GM12875 (cell line): ENCODE measurements around the gene RHBG.
"Not testable (repeated sequence)": the region's sequence is repeated elsewhere in the genome, so short reads cannot be mapped to it uniquely, and the experiment has no call there.

Source experiments
- H3K4me3 ChIP-seq: one replicate; pipeline ENCODE4 v1.5.1; 2011; ENCODE audit warnings: low read depth, low read length, control low read depth
- TF ChIP-seq, protein P1 (sequence below): IDR thresholded peaks from 2 replicates; pipeline ENCODE4 v1.5.1; 2011; ENCODE audit warnings: low read depth, mild to moderate bottlenecking, control low read depth, inconsistent platforms, low read length, moderate library complexity, borderline replicate concordance; ENCODE audit not compliant: insufficient read depth

RHBG gene

DNA sequence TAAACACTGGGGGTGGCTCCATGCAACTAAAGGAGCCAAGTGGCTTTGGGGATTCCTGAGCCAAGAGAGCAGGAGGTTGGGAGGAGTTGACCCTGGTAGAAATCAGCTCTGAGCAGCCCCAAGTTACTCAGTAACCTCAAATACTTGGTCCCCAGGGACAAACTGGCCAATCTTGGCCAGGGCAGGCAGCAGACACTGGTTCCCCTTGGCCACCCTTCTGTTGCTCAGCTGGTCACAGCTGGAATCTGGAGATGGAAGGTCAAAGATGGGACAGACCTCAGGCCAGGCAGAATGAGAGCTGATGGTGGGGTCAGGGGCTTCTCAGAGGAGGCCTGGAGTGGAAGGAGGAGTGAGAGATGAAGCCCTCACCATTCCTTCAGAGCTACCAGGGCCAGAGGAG, 3.3 kb upstream of the RHBG start:
- TF ChIP-seq, protein P1, sequence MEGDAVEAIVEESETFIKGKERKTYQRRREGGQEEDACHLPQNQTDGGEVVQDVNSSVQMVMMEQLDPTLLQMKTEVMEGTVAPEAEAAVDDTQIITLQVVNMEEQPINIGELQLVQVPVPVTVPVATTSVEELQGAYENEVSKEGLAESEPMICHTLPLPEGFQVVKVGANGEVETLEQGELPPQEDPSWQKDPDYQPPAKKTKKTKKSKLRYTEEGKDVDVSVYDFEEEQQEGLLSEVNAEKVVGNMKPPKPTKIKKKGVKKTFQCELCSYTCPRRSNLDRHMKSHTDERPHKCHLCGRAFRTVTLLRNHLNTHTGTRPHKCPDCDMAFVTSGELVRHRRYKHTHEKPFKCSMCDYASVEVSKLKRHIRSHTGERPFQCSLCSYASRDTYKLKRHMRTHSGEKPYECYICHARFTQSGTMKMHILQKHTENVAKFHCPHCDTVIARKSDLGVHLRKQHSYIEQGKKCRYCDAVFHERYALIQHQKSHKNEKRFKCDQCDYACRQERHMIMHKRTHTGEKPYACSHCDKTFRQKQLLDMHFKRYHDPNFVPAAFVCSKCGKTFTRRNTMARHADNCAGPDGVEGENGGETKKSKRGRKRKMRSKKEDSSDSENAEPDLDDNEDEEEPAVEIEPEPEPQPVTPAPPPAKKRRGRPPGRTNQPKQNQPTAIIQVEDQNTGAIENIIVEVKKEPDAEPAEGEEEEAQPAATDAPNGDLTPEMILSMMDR: no peak
- no peak overlapping the region for H3K4me3 ChIP-seq

DNA sequence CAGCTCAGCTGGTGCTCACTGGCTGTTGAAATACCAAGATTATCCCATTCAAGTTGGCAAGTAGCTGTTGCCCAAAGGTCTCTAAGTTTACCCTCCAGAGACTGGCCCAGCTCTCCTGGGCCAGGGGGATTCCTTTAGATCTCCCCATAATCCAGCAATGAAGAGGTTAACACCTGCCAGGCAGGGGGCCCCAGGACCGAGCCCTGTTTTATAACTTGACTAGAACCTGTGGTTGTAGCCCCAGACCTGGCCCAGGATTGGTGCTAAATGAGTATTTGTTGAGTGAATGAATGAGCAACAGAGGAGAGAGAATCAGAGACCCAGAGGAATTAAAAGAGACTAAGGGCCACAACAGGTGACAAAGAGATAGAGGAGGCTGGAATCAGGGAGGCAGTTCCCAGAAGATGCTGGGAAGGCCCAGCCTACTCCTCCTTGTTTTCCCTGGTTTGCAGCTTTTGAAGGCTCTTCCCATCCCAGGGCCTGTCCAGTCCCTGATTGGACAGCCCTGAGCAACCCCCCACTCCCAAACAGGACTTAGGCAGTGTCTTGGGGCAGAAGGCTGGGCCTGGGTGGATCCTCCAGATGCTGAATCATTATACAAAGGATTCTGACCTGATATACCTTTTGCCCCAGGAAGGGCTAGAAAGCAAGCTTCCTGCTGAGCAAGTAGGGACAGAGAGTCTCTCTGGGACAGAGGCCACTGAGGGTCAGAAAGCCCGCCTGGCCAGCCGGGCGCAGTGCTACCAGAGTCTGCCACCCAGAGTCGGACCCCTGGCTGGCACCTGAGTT, 2.4 kb upstream of the RHBG start:
- no peak overlapping the region for H3K4me3 ChIP-seq
- TF ChIP-seq, protein P1: no peak

DNA sequence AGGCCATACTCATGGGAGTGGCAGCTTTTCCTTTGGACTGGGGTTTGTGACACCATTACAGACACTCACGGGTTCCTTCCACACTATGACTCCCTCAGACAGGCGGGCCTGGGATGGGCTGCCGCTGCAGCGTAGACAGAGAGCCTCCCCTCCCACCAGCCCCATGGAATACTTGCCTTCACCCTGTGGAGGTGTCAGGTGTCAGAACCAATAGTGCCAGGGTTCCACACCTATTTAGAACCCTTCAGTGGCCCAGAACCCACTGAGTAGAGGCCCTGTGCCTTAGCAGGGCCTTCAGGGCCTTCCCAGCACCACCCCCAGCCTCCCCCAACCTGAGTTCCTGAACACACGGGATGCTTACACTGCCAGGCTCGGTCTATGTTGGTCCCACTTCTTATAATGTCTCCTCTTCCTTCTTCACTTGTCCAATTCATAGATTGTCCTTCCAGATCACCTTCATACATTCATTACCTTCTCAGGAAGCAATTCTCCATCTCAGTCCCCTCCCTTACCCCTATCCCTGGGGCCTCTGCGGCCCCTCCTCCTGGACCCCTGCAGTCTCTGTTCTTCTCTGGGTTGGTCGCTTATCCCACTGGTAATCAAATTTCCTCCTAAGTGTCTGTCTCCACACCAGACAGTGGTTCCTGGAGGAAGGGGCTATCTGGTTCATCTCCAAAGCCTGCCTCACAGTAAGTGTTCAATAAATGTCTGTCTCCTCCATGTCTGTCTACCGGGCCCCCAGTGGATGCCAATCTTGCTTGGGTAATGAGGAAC, 1.4 kb upstream of the RHBG start:
- H3K4me3 ChIP-seq: no peak overlapping the region
- TF ChIP-seq, protein P1: no peak

DNA sequence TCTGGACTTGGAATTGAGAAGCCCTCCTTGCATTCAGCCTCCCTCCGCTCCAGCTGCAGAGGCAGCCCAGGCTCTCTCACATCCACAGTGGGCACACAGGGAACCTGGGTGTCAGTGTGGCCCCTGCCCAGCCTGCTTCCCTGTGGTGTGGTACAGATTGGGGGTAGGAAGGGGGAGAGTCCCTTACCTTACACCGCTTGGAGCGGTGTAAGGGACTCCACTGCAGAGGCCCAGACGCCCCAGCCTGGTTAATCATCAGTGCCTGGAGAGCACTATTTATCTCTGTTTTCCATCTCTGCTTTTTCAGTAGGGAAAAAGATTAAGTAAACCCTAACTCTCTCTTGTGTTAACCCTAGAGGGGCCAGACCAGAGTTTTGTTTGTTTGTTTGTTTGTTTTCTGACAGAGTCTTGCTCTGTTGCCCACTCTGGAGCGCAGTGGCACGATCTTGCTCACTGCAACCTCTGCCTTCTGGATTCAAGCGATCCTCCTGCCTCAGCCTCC, 803 bp upstream of the RHBG start:
- no peak overlapping the region for H3K4me3 ChIP-seq
- TF ChIP-seq, protein P1: no peak

DNA sequence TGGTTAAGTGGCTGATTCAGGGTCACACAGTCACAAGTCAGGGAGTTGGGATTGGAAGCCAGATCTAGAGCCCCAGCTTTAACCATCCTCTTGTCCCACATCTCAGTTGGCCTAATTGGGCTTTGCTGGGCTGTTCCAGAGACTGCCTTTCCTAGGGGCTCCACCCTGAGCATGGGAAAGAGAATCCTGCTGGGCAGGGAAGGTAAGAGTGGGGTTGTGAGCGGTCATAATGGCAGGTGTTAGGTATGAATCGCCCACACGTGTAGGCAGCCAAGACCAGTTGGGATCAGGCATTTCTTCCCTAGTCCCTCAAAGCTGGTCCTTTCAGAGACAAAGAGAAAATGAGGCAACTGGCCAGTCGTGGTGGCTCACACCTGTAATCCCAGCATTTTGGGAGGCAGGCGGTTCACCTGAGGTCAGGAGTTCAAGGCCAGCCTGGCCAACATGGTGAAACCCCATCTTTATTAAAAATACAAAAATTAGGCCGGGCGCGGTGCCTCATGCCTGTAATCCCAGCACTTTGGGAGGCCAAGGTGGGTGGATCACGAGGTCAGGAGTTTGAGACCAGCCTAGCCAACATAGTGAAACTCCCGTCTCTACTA, 775 bp downstream of the RHBG start:
- not testable (repeated sequence) for H3K4me3 ChIP-seq

DNA sequence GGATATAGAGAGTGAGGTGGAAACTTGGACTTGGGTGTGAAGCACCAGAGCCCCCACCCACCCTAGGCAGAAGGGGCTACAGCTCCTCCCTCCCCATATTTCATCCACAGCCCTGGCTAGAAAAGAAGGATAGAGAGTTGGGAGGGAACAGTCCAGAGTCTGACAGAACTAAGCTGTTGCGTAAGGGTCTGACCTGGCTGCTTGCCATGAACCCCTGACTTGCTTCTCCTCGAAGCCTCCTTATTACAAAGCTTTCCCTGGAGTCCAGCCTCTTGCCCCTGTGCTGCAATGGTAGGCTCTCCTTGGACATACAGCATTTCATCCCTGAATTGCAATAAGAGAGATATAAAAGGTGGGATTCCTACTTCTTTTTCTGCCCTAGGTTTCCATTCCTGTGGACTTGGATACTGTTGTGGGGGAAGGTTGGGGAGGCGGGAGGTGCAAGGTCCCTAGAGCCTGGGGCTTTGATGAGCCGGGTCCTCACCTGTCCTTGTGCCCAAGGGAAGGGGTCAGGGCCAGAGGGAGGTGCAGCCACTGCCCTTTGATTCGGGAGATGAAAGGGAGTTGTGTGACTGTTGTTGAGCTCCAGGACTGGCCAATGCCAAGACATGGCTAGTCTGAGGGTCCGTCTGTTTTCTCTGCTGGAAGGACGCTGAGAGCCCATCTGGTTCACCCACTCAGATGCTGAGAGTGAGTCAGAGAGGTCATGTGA, 2.7 kb downstream of the RHBG start:
- no peak overlapping the region for H3K4me3 ChIP-seq
- TF ChIP-seq, protein P1: no peak

DNA sequence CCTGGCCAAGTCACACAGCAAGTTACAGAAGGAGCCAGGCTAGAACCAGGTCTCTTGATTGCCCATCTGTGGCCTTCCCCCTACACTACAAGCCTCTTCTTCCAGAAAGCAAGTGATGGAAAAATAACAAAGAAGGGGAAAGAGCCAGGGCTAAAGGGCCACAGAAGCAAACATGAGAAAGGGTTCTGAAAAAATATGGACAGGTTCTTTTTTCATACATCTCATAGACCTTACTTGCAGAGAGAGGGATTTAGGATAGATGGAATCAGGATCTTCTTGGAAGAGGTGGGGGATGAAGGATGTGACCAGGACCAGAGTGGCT, 3.2 kb downstream of the RHBG start:
- no peak overlapping the region for H3K4me3 ChIP-seq
- TF ChIP-seq, protein P1: no peak
